ENCODE measurements around the gene MAPKAPK3. TPM values are rescaled to one million over a fixed set of nuclear protein-coding genes. Genes with fewer than 3 reads are reported as not detected.
A peak's percentile ranks its signal among the peaks of the same experiment; 100 is the strongest.

MAPKAPK3 gene
- total and polyA plus RNA-seq, 7 experiments from 2014 or later = 26.7 to 196 (median 53.4) TPM

DNA sequence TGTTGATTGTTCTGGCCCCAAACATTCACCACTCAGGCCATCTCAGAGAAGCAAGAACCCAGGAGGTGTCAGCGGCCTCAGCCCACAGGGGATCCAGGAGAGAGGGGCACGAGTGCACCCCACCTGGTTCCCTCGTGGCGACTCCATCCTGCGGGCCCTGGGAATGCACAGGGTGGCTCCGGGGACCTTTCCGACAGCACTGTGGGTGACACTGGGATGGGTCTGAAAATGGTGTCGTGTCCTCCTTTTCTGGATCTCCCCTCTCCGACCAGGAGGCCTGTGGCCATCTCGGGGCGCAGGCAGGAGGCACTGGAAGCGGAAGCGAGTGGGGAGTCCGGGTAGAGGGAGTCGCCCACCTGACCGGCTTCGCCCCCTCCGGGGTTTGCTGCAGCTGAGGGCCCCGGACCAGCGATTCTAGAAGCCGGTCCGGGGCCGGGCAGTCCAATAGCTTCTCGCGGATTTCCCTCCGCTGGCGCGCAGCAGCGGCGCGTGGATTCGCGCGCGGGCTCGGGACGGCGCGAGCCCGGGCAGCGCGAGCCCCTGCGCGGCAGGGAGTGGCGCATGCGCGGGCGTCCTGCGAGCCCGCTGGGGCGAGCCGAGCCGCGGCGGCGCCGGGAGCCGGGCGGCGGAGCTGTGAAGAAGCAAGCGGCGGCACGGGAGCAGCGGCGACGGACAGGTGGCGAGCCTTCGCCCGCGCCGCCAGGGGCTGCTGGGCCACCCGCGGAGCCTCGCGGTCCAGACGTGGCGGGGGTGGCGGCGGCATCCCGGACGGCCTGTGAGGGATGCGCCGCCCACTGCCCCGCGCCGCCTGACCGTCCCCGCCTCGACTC lies 57.6 kb downstream of the MAPKAPK3 start, which contains the start of gene DOCK3:
Gene DOCK3 (plus strand): TSS at position 579 of the 830 bp plus-strand sequence. CDS start 337 bp downstream, outside the sequence.
- Histone ChIP-seq H3K4me3 (ENCODE audit: low read length) (peak within 1 kb of the TSS; percentile 63), H3K9me3 (ENCODE audit: control insufficient read depth in 2 of 3, low read length in 3 of 3) (no peaks in the 10 kb centered on the region), H3K27ac (ENCODE audit: low read depth, low read length) (no peak within 1 kb of the TSS), H3K36me3 (ENCODE audit: control insufficient read depth in 2 of 3, insufficient read depth in 3 of 3, low read length in 3 of 3) (no peaks in the 10 kb centered on the region), H3K27me3 (ENCODE audit: control insufficient read depth in 2 of 2, insufficient read depth in 2 of 2, low read length in 2 of 2) (peaks cover 0 to 3% of the 10 kb centered on the region in 2 donors), H3K4me1 (ENCODE audit: control insufficient read depth in 2 of 2, insufficient read depth in 2 of 2, low read length in 2 of 2) (no peaks in the 10 kb centered on the region)
- ChIA-PET CTCF (interaction anchor here (0.6 to 1.7 kb wide), 5 partner anchors 12 to 602 kb away, joined by 3 to 5 read pairs (median 3); no protein-coding TSS in a partner anchor), POLR2A (interaction anchor here (0.9 kb wide), 1 partner anchor 58 kb away, joined by 4 read pairs; the partner anchor contains the start of gene MAPKAPK3)
- Mint-ChIP-seq H3K36me3 (peaks cover 0 to 3% (median 0%) of the 10 kb centered on the region in 5 donors), H3K4me1 (peaks cover 4 to 10% (median 6%) of the 10 kb centered on the region in 7 donors), H3K4me3 (peak within 1 kb of the TSS; percentile 71 to 87 (median 81)), H3K9me3 (no peaks in the 10 kb centered on the region), H3K27me3 (peaks cover 17 to 65% (median 32%) of the 10 kb centered on the region in 5 donors), H3K27ac (peak within 1 kb of the TSS in 4 of 9 donors; percentile 4 to 58 (median 40))
- intact Hi-C loops (cut with micrococcal nuclease) = loop anchor here (1.0 to 10.0 kb wide), 7 partner anchors 56 to 713 kb away; partner anchors contain the start of gene MANF (in 1 of the 2)
- peak; percentile 30 to 77 (median 69) for DNase-seq
- ATAC-seq = peak; percentile 92

- POLR2A ChIA-PET = interaction anchor here (0.9 kb wide), 1 partner anchor 59 kb away, joined by 4 read pairs; the partner anchor contains the start of gene MAPKAPK3
- peak; percentile 75 for ATAC-seq
- CTCF ChIA-PET = interaction anchor here (0.6 to 1.7 kb wide), 6 partner anchors 16 to 696 kb away, joined by 3 to 4 read pairs (median 3); no protein-coding TSS in a partner anchor
- Histone ChIP-seq H3K36me3 (ENCODE audit: control insufficient read depth in 2 of 3, insufficient read depth in 3 of 3, low read length in 3 of 3) (no peaks in the 10 kb centered on the region), H3K27me3 (ENCODE audit: control insufficient read depth in 2 of 2, insufficient read depth in 2 of 2, low read length in 2 of 2) (peaks cover 0 to 3% of the 10 kb centered on the region in 2 donors), H3K4me3 (ENCODE audit: low read length) (peak overlapping the region; percentile 26), H3K4me1 (ENCODE audit: control insufficient read depth in 2 of 2, insufficient read depth in 2 of 2, low read length in 2 of 2) (no peaks in the 10 kb centered on the region), H3K27ac (ENCODE audit: low read depth, low read length) (no peak overlapping the region), H3K9me3 (ENCODE audit: control insufficient read depth in 2 of 3, low read length in 3 of 3) (no peaks in the 10 kb centered on the region)
- peak overlapping the region in 1 of 9 donors; percentile 56 for H3K27ac Mint-ChIP-seq
- no peaks in the 10 kb centered on the region for H3K9me3 Mint-ChIP-seq
- peaks cover 17 to 66% (median 32%) of the 10 kb centered on the region in 5 donors for H3K27me3 Mint-ChIP-seq
- DNase-seq = peak; percentile 15 to 79 (median 38)
- peak overlapping the region; percentile 71 to 87 (median 78) for H3K4me3 Mint-ChIP-seq
- peaks cover 4 to 10% (median 6%) of the 10 kb centered on the region in 7 donors for H3K4me1 Mint-ChIP-seq
- peaks cover 0 to 4% (median 0%) of the 10 kb centered on the region in 5 donors for H3K36me3 Mint-ChIP-seq
- intact Hi-C loops (cut with micrococcal nuclease) = loop anchor here (1.0 to 10.0 kb wide), 5 partner anchors 103 to 712 kb away; partner anchors contain the start of gene MANF (in 1 of the 2)
These were observed 58.5 kb downstream of the MAPKAPK3 start for GRCh38 chr3:50675179-50676030.

DNA sequence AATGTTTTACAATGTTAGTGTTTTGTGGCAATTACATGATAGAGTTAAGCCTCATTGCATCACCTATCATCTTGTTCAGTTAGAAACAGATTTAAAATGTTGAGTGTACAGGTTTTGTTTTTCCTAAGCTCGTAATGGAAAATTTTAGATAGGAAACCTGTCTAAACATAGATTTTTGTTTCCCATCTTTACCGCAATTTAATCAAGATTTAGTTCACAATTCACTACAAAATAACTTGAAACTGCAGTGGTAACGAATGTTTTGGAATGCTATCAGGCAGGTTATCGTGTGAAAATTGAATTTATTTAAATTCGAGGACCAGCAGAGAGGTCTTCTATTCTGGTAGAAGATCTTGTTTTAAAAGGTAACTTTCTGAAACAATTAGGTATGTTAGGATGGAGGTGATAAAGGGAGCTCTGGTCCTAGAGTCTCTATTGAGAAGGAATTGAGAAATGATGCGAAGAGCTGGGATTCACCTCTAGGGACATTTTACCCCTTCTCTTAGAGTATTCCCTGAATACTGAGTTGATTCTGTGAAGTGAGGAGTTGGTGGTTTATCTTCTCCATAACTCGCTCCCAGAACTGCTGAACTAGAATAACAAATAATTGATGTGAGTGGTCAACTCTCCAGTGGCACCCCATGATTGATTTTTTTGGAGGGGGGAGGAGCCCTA lies 59.2 kb downstream of the MAPKAPK3 start:
- H3K36me3 Mint-ChIP-seq = peaks cover 0 to 4% (median 0%) of the 10 kb centered on the region in 5 donors
- peaks cover 0 to 3% of the 10 kb centered on the region in 2 donors for H3K27me3 ChIP-seq (ENCODE audit: control insufficient read depth in 2 of 2, insufficient read depth in 2 of 2, low read length in 2 of 2)
- H3K4me1 ChIP-seq (ENCODE audit: control insufficient read depth in 2 of 2, insufficient read depth in 2 of 2, low read length in 2 of 2) = no peaks in the 10 kb centered on the region
- no peak overlapping the region for H3K27ac ChIP-seq (ENCODE audit: low read depth, low read length)
- H3K4me3 Mint-ChIP-seq = peak overlapping the region in 7 of 10 donors; percentile 12 to 87 (median 76)
- no peaks in the 10 kb centered on the region for H3K9me3 Mint-ChIP-seq
- ChIA-PET POLR2A (no interaction called here), CTCF (interaction anchor here (0.6 to 1.5 kb wide), 4 partner anchors 16 to 695 kb away, joined by 3 to 4 read pairs (median 3); no protein-coding TSS in a partner anchor)
- no peak overlapping the region for H3K4me3 ChIP-seq (ENCODE audit: low read length)
- H3K27ac Mint-ChIP-seq = no peak overlapping the region
- intact Hi-C loops (cut with micrococcal nuclease) = loop anchor here (5.0 to 10.0 kb wide), 3 partner anchors 104 to 711 kb away; partner anchors contain the start of gene MANF (in 1 of the 2)
- ATAC-seq (no peak), DNase-seq (no peak)
- no peaks in the 10 kb centered on the region for H3K36me3 ChIP-seq (ENCODE audit: control insufficient read depth in 2 of 3, insufficient read depth in 3 of 3, low read length in 3 of 3)
- H3K27me3 Mint-ChIP-seq = peaks cover 17 to 63% (median 32%) of the 10 kb centered on the region in 5 donors
- peaks cover 4 to 10% (median 6%) of the 10 kb centered on the region in 7 donors for H3K4me1 Mint-ChIP-seq
- H3K9me3 ChIP-seq (ENCODE audit: control insufficient read depth in 2 of 3, low read length in 3 of 3) = no peaks in the 10 kb centered on the region

- peaks cover 0 to 6% (median 0%) of the 10 kb centered on the region in 5 donors for H3K36me3 Mint-ChIP-seq
- CTCF ChIA-PET = no interaction called here
These were observed 70.3 kb downstream of the MAPKAPK3 start for GRCh38 chr3:50687127-50687751.

DNA sequence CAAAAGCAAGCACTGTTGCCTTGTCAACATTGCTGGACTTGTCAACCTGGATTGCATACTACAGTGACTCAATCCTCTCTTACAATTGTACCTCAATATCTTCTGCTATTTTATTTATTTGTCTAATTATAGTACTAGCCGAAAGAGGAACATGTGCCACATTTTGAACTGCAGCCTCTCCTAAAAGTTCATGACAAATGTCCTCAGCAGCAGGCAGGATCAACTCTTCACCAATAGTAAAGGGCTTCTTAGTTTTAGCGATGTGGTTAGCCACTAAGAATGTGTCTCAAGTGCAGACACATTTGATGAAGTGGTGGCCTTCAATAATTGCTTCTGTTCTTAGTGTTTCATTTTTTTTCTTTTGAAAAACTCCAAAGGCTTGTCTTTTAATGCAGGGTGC lies 71.0 kb downstream of the MAPKAPK3 start:
- H3K27me3 Mint-ChIP-seq = peaks cover 0 to 27% (median 0%) of the 10 kb centered on the region in 5 donors
- H3K9me3 ChIP-seq (ENCODE audit: control insufficient read depth in 2 of 3, low read length in 3 of 3) = no peaks in the 10 kb centered on the region
- no peaks in the 10 kb centered on the region for H3K36me3 ChIP-seq (ENCODE audit: control insufficient read depth in 2 of 3, insufficient read depth in 3 of 3, low read length in 3 of 3)
- CTCF ChIA-PET = no interaction called here
- peaks cover 0 to 6% (median 0%) of the 10 kb centered on the region in 5 donors for H3K36me3 Mint-ChIP-seq
- no peak overlapping the region for H3K27ac Mint-ChIP-seq
- H3K27ac ChIP-seq (ENCODE audit: low read depth, low read length) = no peak overlapping the region
- H3K9me3 Mint-ChIP-seq = peaks cover 0 to 6% (median 0%) of the 10 kb centered on the region in 11 donors
- ATAC-seq (no peak), DNase-seq (no peak)
- POLR2A ChIA-PET = interaction anchor here (1.3 kb wide), 1 partner anchor 11 kb away, joined by 3 read pairs; no protein-coding TSS in a partner anchor
- peaks cover 0 to 4% (median 0%) of the 10 kb centered on the region in 7 donors for H3K4me1 Mint-ChIP-seq
- H3K4me3 Mint-ChIP-seq = no peak overlapping the region
- H3K4me3 ChIP-seq (ENCODE audit: low read length) = no peak overlapping the region
- intact Hi-C loops (cut with micrococcal nuclease) = no loop called here
- H3K27me3 ChIP-seq (ENCODE audit: control insufficient read depth in 2 of 2, insufficient read depth in 2 of 2, low read length in 2 of 2) = no peaks in the 10 kb centered on the region
- no peaks in the 10 kb centered on the region for H3K4me1 ChIP-seq (ENCODE audit: control insufficient read depth in 2 of 2, insufficient read depth in 2 of 2, low read length in 2 of 2)

More at GRCh38 chr3:50687127-50687751, 70.3 kb downstream of the MAPKAPK3 start:
- Mint-ChIP-seq H3K9me3 (peaks cover 0 to 6% (median 0%) of the 10 kb centered on the region in 11 donors), H3K27me3 (peaks cover 3 to 24% (median 3%) of the 10 kb centered on the region in 5 donors), H3K4me3 (no peak overlapping the region), H3K27ac (no peak overlapping the region), H3K4me1 (peaks cover 0 to 4% (median 0%) of the 10 kb centered on the region in 7 donors)
- POLR2A ChIA-PET = no interaction called here
- H3K27me3 ChIP-seq (ENCODE audit: control insufficient read depth in 2 of 2, insufficient read depth in 2 of 2, low read length in 2 of 2) = no peaks in the 10 kb centered on the region
- DNase-seq (no peak), ATAC-seq (no peak)
- intact Hi-C loops (cut with micrococcal nuclease) = no loop called here
- no peaks in the 10 kb centered on the region for H3K9me3 ChIP-seq (ENCODE audit: control insufficient read depth in 2 of 3, low read length in 3 of 3)
- H3K27ac ChIP-seq (ENCODE audit: low read depth, low read length) = no peak overlapping the region
- H3K4me1 ChIP-seq (ENCODE audit: control insufficient read depth in 2 of 2, insufficient read depth in 2 of 2, low read length in 2 of 2) = no peaks in the 10 kb centered on the region
- H3K36me3 ChIP-seq (ENCODE audit: control insufficient read depth in 2 of 3, insufficient read depth in 3 of 3, low read length in 3 of 3) = no peaks in the 10 kb centered on the region
- no peak overlapping the region for H3K4me3 ChIP-seq (ENCODE audit: low read length)

Data from naive thymus-derived CD4-positive, alpha-beta T cell (primary cell).